ENCODE results near the gene TMEM108.

- TF ChIP-seq POLR2A (IDR thresholded peaks at IDR 0.05) (no peak), CTCF (IDR thresholded peaks at IDR 0.05) (no peak)
These were observed 370.2 kb downstream of the TMEM108 start for GRCh38 chr3:133408366-133408765.
